PFSK-1 (cell line): Measurements from ENCODE around the gene NXT1.

Source experiments
- FOXP2 ChIP-seq: optimal IDR thresholded peaks from 2 replicates; pipeline ENCODE3; 2011; ENCODE audit warnings: borderline replicate concordance, control low read depth, inconsistent platforms; ENCODE audit not compliant: insufficient read depth; ENCODE audit errors: extremely low read length, extremely low read depth
- POLR2AphosphoS5 ChIP-seq: IDR thresholded peaks from 2 replicates; pipeline ENCODE4 v1.6.1; 2012; ENCODE audit warnings: low read depth, mild to moderate bottlenecking, control low read depth, low read length, moderate library complexity
- REST ChIP-seq, 2 experiments: IDR thresholded peaks; 2 replicates each; pipeline versions ENCODE4 v1.6.1 to v1.8.0; 2011 to 2012; ENCODE audit warnings: low read depth in 2 of 2, low read length in 2 of 2, control low read depth in 1 of 2, inconsistent platforms in 1 of 2, mild to moderate bottlenecking in 1 of 2, moderate library complexity in 1 of 2; ENCODE audit not compliant: insufficient read depth in 1 of 2
- SIN3A ChIP-seq: IDR thresholded peaks from 2 replicates; pipeline ENCODE4 v1.6.1; 2012; ENCODE audit warnings: mild to moderate bottlenecking, low read length, moderate library complexity, borderline replicate concordance; ENCODE audit not compliant: insufficient read depth
- TAF1 ChIP-seq: IDR thresholded peaks from 2 replicates; pipeline ENCODE4 v1.6.1; 2012; ENCODE audit warnings: low read length, control low read depth, borderline replicate concordance; ENCODE audit not compliant: insufficient read depth

Gene NXT1

GRCh38 chr20:23327617-23328333 lies 22.8 kb upstream of the NXT1 start:
- TF ChIP-seq TAF1: no peak
- no peak for TF ChIP-seq REST (IDR thresholded peaks at IDR 0.05; ENCODE audit: insufficient read depth in 1 of 2, low read depth in 2 of 2, low read length in 2 of 2)
- no peak for TF ChIP-seq SIN3A
- TF ChIP-seq FOXP2: no peak
- no peak for TF ChIP-seq POLR2AphosphoS5

GRCh38 chr20:23331450-23332350 lies 18.9 kb upstream of the NXT1 start:
- TF ChIP-seq SIN3A: no peak
- no peak for TF ChIP-seq TAF1

GRCh38 chr20:23332467-23332866 lies 18.1 kb upstream of the NXT1 start:
- no peak for TF ChIP-seq SIN3A
- TF ChIP-seq POLR2AphosphoS5: no peak

- no peak for TF ChIP-seq POLR2AphosphoS5
- TF ChIP-seq FOXP2: no peak
- TF ChIP-seq SIN3A: no peak
- TF ChIP-seq REST (IDR thresholded peaks at IDR 0.05; ENCODE audit: insufficient read depth in 1 of 2, low read depth in 2 of 2, low read length in 2 of 2): no peak
- no peak for TF ChIP-seq TAF1
Measured at GRCh38 chr20:23334111-23334510, 16.5 kb upstream of the NXT1 start.

GRCh38 chr20:23335521-23335920 lies 15.1 kb upstream of the NXT1 start:
- TF ChIP-seq POLR2AphosphoS5 (no peak), TAF1 (no peak), REST (IDR thresholded peaks at IDR 0.05; ENCODE audit: insufficient read depth in 1 of 2, low read depth in 2 of 2, low read length in 2 of 2) (no peak), FOXP2 (no peak), SIN3A (no peak)

- TF ChIP-seq TAF1: no peak
- TF ChIP-seq POLR2AphosphoS5: no peak
Measured at GRCh38 chr20:23336476-23336875, 14.1 kb upstream of the NXT1 start.
